Esophagus squamous epithelium (tissue), 5 donors: ENCODE results near the gene PMM2. TPM values are rescaled to one million over a fixed set of nuclear protein-coding genes. Genes with fewer than 3 reads are reported as not detected.

Source experiments
- DNase-seq: peaks from one replicate; lab custom pipeline; 2025; lab: John Stamatoyannopoulos, UW
- H3K27ac ChIP-seq, 4 donors: fragments of 200-600 bp; sonication (generic); one replicate each; pipeline ENCODE4 v1.5.1; 2016 to 2019; ENCODE audit warnings: mild to moderate bottlenecking in 1 of 4
- H3K27me3 ChIP-seq, 4 donors: fragments of 200-600 bp; sonication (generic); 1 replicate in 3 of 4; 2 replicates in 1 of 4; pipeline versions ENCODE4 v1.5.1 to v1.6.0; 2017 to 2021; ENCODE audit warnings: antibody characterized with exemption in 1 of 4
- H3K36me3 ChIP-seq, 3 donors: fragments of 200-600 bp; sonication (generic); one replicate each; pipeline ENCODE4 v1.5.1; 2016 to 2019
- H3K4me1 ChIP-seq, 3 donors: fragments of 200-600 bp; sonication (generic); one replicate each; pipeline ENCODE4 v1.5.1; 2017 to 2019
- H3K4me3 ChIP-seq, 4 donors: fragments of 200-600 bp; sonication (generic); 1 replicate in 3 of 4; 2 replicates in 1 of 4; pipeline ENCODE4 v1.5.1; 2016 to 2019; ENCODE audit warnings: mild to moderate bottlenecking in 2 of 4, moderate library complexity in 1 of 4
- H3K9me3 ChIP-seq, 3 donors: fragments of 200-600 bp; sonication (generic); one replicate each; pipeline ENCODE4 v1.5.1; 2016 to 2019
- POLR2A ChIP-seq, 4 donors: fragments of 450-650 bp; IDR thresholded peaks; one replicate each; pipeline ENCODE4 v1.6.1; 2017; ENCODE audit warnings: antibody characterized with exemption in 4 of 4, mild to moderate bottlenecking in 4 of 4, moderate library complexity in 3 of 4
- WGBS, 2 donors: methylation state at CpG; one replicate each; pipeline ENCODE4 v1.1.5; 2018; 5-methylcytosine and 5-hydroxymethylcytosine counted together
- intact Hi-C: fragments of 100-400 bp; cut with DNase I; formaldehyde crosslinking; loops from one replicate; pipeline ENCODE4 v1.15.0; 2022
- total RNA-seq, 4 donors: library from RNA; depleted of rRNA; stranded (reverse); fragments of >200 nt; gene quantifications; one replicate each; pipeline ENCODE4 v1.1.0, GENCODE V29; 2016
- TF ChIP-seq, protein P1 (sequence below), 6 experiments: fragments of 450-650 bp in 4 of 6; fragments of 200-600 bp in 2 of 6; sonication (generic) in 2 of 6; IDR thresholded peaks; one replicate each; pipeline ENCODE4 v1.5.1; 2016 to 2019; ENCODE audit warnings: antibody characterized with exemption in 6 of 6, mild to moderate bottlenecking in 4 of 6, moderate library complexity in 4 of 6
- donor health status: DM: yes; HTN: yes; CAD: no.

The PMM2 gene
- total RNA-seq, 4 donors from 2014 or later: 36.3 to 54.3 (median 41.4) TPM

DNA sequence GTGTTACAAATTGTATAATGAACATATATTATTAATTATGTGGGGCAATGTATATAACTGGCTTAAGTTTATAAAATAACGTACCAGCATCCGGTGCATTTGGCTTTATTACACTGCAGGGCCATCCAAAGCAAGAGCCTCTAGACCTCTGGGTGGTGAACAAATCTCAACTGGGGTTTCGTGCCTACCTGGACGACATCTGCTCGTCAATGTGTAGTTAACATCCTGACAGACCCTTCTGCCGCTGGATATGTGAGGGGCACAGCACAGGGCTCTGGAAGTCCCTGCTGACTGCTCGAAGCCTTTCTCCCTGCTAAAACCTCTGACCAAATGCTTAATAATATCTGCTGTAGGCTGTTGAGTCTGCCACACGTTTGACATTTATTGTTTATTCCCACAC is 2.5 kb upstream of the PMM2 start:
- Histone ChIP-seq H3K27me3 (no peaks in the 10 kb centered on the region), H3K4me3 (no peak overlapping the region), H3K9me3 (no peaks in the 10 kb centered on the region), H3K4me1 (peaks cover 19 to 36% (median 24%) of the 10 kb centered on the region in 3 donors), H3K36me3 (peaks cover 0 to 6% (median 0%) of the 10 kb centered on the region in 3 donors), H3K27ac (no peak overlapping the region)
- no peak for DNase-seq
- intact Hi-C loops: loop anchor here (5.0 to 10.0 kb wide), 2 partner anchors 80 to 123 kb away; partner anchors contain the start of gene ABAT
- 87 to 92% methylated on average over 8 of the region's 8 CpGs for WGBS, 2 donors
- TF ChIP-seq, protein P1, sequence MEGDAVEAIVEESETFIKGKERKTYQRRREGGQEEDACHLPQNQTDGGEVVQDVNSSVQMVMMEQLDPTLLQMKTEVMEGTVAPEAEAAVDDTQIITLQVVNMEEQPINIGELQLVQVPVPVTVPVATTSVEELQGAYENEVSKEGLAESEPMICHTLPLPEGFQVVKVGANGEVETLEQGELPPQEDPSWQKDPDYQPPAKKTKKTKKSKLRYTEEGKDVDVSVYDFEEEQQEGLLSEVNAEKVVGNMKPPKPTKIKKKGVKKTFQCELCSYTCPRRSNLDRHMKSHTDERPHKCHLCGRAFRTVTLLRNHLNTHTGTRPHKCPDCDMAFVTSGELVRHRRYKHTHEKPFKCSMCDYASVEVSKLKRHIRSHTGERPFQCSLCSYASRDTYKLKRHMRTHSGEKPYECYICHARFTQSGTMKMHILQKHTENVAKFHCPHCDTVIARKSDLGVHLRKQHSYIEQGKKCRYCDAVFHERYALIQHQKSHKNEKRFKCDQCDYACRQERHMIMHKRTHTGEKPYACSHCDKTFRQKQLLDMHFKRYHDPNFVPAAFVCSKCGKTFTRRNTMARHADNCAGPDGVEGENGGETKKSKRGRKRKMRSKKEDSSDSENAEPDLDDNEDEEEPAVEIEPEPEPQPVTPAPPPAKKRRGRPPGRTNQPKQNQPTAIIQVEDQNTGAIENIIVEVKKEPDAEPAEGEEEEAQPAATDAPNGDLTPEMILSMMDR (IDR thresholded peaks at IDR 0.05): no peak
- no peak for TF ChIP-seq POLR2A (IDR thresholded peaks at IDR 0.05)

DNA sequence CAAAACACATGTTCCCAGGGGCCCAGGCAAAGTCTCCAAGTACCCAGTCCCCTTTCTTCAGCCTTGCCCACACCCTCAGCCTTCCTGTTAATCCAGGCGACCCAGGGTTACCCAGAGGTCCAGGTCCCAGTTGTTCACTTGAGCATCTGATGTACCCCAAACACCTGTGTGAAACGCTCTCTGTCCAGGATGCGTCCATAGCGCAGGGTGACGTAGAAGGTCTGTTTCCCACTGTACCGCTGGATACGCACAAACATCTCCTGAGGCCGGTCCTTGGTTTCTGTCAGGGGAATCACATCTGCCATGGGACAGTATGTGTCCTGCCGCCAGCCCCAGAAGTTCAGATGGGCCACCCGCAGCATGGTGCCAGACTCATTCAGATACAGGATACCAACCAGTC is 1.8 kb upstream of the PMM2 start:
- TF ChIP-seq, protein P1 (IDR thresholded peaks at IDR 0.05): no peak
- no peak for TF ChIP-seq POLR2A (IDR thresholded peaks at IDR 0.05)
- Histone ChIP-seq H3K27me3 (no peaks in the 10 kb centered on the region), H3K36me3 (peaks cover 0 to 10% (median 0%) of the 10 kb centered on the region in 3 donors), H3K4me1 (peaks cover 19 to 44% (median 24%) of the 10 kb centered on the region in 3 donors), H3K4me3 (no peak overlapping the region), H3K9me3 (no peaks in the 10 kb centered on the region), H3K27ac (no peak overlapping the region)
- intact Hi-C loops: loop anchor here (5.0 to 10.0 kb wide), 2 partner anchors 79 to 124 kb away; partner anchors contain the start of gene ABAT
- 85 to 94% methylated on average over 5 to 6 of the region's 10 CpGs for WGBS, 2 donors
- no peak for DNase-seq

DNA sequence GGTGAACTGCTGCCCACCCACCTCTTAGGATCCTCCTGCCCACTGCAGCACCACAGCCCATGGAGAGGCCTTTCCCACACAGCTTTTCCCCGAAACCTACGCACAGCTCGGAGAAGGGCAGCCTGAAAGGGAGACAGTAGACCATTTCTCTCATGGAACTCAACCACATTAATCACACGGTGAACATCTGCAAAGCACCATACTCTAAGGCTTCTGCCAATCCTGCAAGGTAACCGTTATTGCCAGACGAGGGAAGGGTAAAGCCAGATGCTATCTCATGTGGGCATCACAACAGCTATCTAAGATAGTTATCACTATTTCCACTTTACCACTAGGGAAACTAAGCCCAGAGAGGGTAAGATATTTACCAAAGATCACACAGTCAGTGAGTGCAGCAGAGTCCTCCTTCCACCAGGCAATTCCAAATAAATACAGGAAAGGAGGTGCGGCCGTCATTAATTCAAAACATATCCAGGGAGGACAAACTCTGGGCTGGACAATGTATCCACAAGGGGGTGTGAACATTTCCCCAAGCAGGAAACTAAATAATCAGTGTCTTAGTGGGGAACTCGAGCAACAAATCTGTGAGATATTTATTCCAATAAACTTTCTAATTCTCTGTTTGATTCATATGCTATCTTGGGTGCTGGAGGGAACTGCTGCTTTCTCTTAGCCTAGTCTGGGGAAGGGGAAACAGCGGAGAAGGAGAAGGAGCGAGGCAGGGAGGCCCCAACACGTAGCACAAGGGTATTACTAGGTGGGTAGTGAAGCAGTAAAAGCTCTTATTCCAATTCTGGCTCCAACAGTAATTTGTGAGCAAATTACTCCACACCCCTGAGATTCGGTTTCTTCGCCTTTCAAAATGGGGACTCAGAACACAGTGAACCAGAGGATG is 923 bp upstream of the PMM2 start:
- Histone ChIP-seq H3K27ac (peak overlapping the region; percentile 76 to 93 (median 90)), H3K36me3 (peaks cover 0 to 19% (median 0%) of the 10 kb centered on the region in 3 donors), H3K9me3 (no peaks in the 10 kb centered on the region), H3K27me3 (no peaks in the 10 kb centered on the region), H3K4me3 (peak overlapping the region; percentile 64 to 99 (median 80)), H3K4me1 (peaks cover 19 to 46% (median 24%) of the 10 kb centered on the region in 3 donors)
- no peak for DNase-seq
- 34 to 37% methylated on average over 14 of the region's 14 CpGs for WGBS, 2 donors
- intact Hi-C loops: loop anchor here (5.0 to 10.0 kb wide), 2 partner anchors 78 to 124 kb away; partner anchors contain the start of gene ABAT
- TF ChIP-seq POLR2A (IDR thresholded peaks at IDR 0.05): no peak
- TF ChIP-seq, protein P1 (IDR thresholded peaks at IDR 0.05): peak in 1 of 6 experiments; percentile 14

DNA sequence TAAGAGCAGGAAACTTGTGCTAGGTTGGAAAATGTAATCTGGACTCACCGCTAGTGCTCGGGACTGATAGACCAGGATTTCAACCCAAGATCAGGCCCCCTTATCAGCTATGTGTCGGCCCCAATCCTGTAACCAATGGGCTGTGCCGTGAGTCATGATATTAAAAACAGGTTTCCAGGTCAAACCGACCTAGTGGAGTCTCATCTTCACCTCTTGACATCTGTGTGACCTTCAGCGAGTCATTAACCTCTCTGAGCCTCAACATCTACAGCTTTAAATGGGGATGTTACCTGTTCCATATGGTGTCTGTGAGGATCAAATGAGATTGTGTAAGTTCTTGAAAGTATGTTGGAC is 512 bp downstream of the PMM2 start:
- peak overlapping the region; percentile 64 to 99 (median 80) for H3K4me3 ChIP-seq
- H3K36me3 ChIP-seq: peaks cover 14 to 33% (median 14%) of the 10 kb centered on the region in 3 donors
- intact Hi-C loops: loop anchor here (5.0 to 10.0 kb wide), 2 partner anchors 77 to 126 kb away; partner anchors contain the start of gene ABAT
- H3K27me3 ChIP-seq: no peaks in the 10 kb centered on the region
- peak overlapping the region; percentile 76 to 93 (median 90) for H3K27ac ChIP-seq
- no peak for TF ChIP-seq POLR2A (IDR thresholded peaks at IDR 0.05)
- TF ChIP-seq, protein P1 (IDR thresholded peaks at IDR 0.05): no peak
- 2 to 10% methylated on average over 2 to 6 of the region's 6 CpGs for WGBS, 2 donors
- DNase-seq: no peak
- no peaks in the 10 kb centered on the region for H3K9me3 ChIP-seq
- H3K4me1 ChIP-seq: peaks cover 19 to 46% (median 24%) of the 10 kb centered on the region in 3 donors
